Measurements from ENCODE around the gene FBXO41.
A peak's percentile ranks its signal among the peaks of the same experiment; 100 is the strongest.

Gene FBXO41

DNA sequence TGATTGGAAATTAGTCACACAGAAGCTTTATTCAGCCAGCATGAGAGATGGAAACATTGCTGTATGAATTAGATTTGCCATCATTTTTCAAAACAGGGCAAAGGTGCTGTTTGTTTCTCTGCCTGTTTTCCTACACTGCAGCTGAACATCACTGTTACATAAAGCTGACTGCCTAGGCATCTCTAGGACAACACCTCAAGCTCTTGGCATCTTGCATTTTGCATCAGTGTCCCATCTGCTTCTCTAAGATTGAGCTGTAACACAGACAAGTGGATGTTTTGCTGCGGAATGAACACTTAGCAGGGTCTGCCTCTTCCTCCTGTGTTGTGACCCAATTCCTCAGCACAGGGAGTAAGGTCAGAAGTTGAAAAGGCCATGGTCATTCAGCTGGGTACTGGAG is 45.3 kb downstream of the FBXO41 start:
- FAIRE-seq = no peak

DNA sequence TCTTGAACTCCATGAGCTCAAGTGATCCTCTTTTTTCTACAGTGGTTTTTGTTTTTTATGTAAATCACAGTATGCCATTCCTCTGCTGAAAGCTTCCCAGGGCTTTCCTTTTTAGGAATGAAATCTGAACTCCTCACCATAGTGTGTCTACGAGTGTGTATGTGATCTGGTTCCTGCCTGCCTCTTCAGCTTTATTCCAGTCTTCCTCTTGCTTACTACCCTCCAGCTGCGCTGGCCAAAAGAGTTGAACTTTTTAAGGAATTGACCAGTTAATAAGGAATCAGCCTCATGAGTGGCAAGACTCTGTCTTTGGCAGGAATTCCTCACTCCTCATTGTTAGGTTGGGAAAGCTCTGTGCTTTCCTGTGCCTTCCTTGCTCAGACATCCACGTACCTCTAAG is 46.1 kb downstream of the FBXO41 start:
- no peak for FAIRE-seq

GRCh38 chr2:73237168-73237567 is 47.1 kb downstream of the FBXO41 start:
- no peak for FAIRE-seq

GRCh38 chr2:73235315-73236028 is 48.8 kb downstream of the FBXO41 start:
- FAIRE-seq = no peak

DNA sequence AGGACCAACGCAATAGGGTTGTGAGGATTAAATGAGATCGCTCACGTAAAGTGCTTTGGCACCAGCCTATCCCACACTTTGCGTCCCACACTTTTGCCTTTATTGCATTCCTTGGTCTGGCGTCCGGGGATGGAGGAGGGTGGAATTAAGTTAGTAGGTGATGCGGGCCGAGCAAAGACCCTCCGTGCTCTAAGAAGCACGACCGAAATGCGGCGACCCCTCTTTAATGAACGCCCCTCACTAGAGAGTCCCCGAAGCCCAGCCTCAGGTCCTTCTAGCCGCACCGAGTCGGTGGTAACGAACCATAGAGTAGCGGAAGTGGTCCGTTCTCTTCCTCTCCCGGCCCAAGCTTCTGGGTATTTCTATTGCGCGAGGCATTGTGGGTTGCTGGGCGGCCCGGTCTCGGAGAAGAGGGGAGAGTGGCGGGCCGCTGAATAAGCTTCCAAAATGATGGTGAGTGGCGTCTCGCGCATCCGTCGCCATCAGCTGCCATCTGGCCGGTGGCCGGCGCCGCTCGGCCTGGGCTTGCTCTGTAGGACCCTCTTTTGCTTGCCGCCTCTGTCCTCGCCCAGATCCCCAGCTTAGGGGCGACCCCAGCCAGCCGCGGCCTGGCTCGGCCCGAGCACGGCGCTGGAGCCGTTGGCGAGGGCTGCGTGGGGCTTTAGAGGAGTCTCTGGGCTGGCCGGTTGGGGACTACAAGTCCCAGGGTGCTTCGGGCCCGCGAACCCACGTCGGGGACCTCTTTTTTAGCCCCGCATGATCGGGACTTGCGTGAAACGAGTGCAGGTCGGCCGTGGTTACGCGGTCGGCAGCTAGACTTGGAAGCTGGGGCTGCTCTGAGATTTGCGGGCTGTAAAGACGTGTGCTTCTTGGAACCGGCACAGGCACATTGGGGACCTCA is 50.1 kb downstream of the FBXO41 start, which contains the start of gene CCT7:
Gene CCT7 (plus strand): TSS at position 377 of the 901 bp plus-strand sequence. CDS start 71 bp downstream, at position 448.
- FAIRE-seq = no peak

DNA sequence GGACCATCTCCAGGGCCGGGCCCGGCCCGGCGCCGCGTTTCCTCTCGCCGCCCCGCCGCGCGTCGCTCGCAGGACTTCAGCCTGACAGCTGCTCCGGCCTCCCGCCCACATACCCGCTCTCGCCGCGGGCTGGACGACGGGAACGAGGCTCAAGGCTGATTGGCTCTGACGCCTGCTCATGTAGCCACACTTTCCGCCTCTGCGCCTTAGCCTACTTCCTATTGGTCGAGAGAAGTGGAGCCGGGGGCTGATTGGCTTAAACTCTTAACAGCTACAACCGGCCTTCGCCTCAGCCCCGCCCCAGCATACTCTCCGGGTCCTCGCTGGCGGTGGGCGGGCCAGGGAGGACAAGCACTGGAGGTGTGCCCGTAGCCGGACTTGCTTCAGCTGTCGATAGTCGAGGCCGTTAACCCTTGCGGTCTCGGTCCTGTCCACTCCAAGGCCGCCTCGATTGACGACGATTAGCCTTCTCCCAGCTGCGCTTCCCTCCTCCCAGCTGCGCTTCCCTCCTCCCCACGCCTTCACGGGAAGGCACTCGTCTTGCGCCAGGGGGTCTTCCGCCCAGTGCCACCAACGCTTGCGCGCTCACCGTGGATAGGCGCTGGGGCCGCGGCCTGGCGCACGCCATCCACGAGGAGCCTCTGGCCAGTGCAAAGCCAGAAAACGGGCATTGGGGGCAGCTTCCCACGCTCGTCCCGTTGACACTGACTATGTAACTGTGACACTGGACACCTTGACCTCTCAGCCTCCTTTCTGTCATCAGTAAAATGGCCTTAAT is 50.9 kb downstream of the FBXO41 start, which contains the start of gene PRADC1:
Gene PRADC1 (minus strand): TSS at position 86 of the 778 bp plus-strand sequence. CDS start 79 bp downstream, at position 7.
- peak; percentile 5 for FAIRE-seq

DNA sequence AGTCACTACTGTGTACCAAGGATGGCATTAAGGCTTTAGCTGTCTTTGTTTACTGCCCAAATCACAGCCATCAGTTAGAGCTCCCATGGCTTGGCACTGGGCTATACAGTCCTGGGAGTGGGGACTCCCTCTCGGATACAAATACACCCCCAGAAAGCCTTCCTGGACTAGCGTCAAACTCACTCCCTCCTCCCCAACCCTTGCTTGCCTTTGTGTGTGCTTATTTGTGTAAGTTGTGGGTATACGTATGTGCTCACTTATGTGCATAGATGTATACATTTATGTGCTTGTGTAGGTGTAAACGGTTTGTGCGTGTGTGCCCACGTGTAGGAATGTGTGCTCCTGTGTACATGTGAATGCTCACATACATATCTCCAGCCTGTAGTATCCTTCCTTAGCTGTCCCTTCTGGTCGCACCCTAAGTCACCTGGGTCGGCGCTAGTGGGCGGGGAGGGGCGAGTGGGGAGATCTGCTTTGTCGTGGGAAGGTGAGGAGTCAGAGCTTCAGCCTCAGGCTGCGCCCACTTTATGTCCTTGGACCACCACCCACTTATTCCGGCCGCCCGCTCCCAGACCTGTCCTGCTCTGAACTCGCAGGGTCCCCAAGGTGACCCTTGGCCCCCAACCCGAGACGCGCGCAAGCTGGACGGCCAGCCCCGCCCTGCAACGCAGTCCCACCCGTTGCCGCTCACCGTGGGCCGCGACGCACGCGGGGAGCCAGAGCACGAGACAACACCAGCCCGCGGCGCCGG is 51.7 kb downstream of the FBXO41 start:
- no peak for FAIRE-seq

DNA sequence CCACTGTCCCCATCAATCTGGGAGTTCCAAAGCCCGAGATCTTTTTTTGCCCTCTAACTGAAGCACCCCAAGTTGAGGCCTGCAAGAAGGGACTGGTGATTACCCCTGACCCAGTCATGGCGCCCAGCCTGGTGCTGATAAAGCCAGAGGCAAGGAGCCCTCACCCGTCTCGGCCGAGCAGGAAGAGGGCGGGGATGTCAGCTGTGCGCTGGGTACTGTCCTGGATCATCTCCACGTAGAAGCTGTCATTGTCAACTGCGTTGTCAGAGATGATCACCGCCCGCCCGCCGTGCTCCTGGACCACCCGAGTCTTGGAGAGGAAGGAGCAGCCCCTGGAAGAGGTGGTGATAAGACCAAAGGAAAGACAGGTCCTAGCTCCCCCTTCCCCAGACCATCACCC is 55.6 kb downstream of the FBXO41 start:
- FAIRE-seq = no peak

DNA sequence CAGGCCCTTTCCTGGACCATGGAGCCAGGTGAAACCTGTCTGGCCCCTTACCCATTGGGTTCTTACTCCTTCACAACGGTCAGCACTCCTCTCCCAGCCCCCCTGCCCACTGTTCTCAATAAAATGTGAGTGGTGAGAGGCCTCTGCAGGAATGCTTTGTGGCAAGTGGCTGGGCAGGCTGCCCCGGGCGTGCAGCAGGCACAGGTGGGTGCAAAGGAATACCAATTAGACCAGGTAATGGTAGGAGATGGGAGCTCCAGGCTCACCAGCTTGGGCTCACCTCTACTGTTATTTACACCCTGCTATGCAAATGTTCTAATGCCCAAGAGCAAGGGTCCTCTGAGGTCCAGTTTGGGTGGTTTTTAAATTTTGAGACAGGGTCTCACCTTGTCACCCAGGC is 57.2 kb downstream of the FBXO41 start:
- FAIRE-seq = no peak

GRCh38 chr2:73225513-73226360 is 58.5 kb downstream of the FBXO41 start:
- FAIRE-seq = no peak

- no peak for FAIRE-seq
These were observed 60.5 kb downstream of the FBXO41 start for GRCh38 chr2:73223821-73224220.

- FAIRE-seq = no peak
These were observed 66.0 kb downstream of the FBXO41 start for GRCh38 chr2:73218298-73218697.

DNA sequence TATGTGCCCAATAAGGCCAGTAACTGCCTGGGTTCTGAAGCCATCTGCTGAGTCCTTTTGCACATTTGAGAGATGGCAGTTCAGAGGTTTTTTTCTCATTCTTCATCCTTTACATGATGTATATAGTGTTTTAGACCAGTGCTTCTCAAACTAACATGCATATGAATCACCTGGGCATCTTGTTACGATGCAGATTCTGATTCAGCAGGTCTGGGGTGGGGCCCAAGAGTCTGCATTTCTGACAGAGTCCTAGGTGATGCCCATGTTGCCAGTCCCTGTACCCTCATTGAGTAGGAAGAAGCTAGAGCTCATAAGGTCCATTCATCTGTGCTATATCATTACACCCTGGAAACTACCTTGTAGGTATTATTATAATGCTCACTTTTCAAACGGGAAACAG is 66.5 kb downstream of the FBXO41 start:
- no peak for FAIRE-seq

DNA sequence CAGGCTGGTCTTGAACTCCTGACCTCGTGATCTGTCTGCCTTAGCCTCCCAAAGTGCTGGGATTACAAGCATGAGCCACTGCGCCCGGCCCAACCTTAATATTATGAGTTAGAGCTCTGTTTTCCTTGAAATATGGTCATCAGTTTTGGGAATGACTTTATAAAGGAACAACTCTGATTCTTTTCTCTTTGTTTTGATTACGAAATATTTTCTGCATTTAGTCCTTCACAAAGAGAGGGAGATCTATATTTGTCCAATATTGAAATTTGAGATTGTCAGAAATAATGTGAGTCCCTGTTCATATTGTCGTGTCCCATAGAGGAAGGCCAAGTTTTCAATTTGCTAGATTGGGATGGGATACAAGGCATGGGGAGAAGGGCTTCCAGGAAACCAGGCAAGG is 67.1 kb downstream of the FBXO41 start:
- no peak for FAIRE-seq

DNA sequence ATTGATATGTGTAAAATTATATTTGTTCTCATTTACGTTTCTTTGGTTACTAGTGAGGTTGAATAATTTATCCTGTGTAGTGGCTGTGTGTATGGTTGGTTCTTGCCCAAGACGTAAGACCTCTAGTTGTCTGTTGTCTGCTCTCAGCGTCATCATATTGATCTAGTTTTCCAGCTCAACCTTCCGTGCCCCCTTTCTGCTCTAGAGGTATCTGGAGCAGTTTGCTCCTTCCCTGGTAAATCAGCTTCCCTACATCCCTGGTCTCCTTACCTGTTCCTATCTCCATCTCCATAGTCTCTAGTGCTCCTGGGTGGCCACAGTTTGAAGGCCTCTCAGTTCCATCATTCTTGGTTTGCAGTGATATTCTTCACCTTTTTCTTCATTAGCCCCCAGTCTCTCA is 69.0 kb downstream of the FBXO41 start:
- no peak for FAIRE-seq

DNA sequence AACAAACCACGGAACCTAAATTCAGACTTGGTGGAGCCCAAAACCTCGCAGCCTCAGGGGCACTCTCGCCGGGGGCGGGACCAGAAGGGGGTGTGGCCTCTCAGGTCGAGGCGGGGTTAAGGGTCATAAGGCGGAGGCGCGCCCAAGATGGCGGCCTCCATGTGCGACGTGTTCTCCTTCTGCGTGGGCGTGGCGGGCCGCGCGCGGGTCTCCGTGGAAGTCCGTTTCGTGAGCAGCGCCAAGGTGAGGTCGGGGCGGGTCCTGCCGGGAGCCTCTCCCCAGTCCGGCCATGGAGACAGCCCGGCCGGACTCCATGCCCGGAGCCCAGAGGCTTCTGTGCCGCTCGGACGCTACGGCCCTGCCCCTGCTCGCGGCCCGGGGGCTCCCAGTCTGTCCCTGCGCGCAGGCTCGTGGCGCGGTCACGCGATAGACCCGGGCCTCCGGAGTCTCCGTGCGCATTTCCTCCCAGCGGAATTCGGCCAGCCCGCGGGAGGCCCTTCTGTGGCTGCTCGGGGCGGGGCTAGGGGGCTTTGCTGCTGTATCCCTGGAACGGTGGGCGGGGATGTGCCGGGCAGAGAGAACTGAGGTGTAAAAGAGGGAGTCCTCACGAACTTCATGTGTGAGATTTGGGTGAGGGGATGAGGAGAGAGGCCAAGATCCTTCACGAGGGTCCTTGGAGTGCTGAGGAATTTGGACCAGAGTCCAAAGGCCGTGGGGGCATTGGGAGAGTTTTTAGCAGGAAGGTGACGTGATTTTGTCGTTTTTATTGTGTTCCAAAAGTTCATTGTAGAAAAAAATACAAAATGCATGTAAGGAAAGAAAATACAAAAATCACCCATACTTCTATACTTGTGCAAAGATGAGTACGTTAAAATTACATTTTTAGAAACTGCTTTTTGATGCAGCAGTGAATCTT is 69.9 kb downstream of the FBXO41 start, which contains the start of gene SMYD5:
Gene SMYD5 (plus strand): TSS at position 126 of the 916 bp plus-strand sequence. CDS start 22 bp downstream, at position 148.
- no peak for FAIRE-seq

- no peak for FAIRE-seq
These were observed 71.7 kb downstream of the FBXO41 start for GRCh38 chr2:73212448-73213176.

DNA sequence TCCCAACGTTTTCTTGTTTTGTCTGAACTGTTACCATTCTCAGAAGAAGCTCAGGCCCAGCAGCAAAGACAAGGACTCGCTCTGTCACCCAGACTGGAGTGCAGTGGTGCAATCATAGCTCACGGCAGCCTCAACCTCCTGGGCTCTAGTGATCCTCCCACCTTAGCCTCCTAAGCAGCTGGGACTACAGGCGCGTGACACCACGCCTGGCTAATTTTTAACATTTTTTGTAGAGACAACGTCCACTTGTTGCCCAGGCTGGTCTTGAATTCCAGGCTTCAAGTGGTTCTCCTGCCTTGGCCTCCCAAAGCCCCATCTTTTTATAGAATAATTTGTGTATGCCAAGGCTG is 72.2 kb downstream of the FBXO41 start:
- no peak for FAIRE-seq

DNA sequence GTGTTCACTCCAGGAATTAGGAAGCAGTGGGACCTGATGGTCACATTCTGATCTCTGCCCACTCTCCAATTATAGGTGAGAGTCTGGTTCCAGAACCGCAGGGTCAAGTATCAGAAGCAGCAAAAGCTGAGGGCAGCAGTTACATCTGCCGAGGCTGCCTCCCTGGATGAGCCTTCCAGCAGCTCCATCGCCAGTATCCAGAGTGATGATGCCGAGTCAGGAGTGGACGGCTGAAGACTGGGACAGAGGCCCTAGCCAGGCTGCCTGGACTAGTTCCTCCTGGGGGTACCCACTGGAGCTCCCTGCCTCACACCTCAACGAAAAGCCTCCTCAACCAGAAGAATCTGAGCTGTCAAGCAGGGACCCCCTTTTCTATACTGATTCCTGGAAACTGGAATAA is 73.6 kb downstream of the FBXO41 start:
- FAIRE-seq = no peak

GRCh38 chr2:73210019-73210418 is 74.3 kb downstream of the FBXO41 start:
- no peak for FAIRE-seq

Measured in islet of Langerhans (tissue), 1 donor.